GM12875 (cell line): Measurements from ENCODE around the gene MYBPC2.
A peak's percentile ranks its signal among the peaks of the same experiment; 100 is the strongest.

Source experiments
- H3K4me3 ChIP-seq: one replicate; pipeline ENCODE4 v1.5.1; 2011; ENCODE audit warnings: low read depth, low read length, control low read depth
- TF ChIP-seq, protein P1 (sequence below): IDR thresholded peaks from 2 replicates; pipeline ENCODE4 v1.5.1; 2011; ENCODE audit warnings: low read depth, mild to moderate bottlenecking, control low read depth, inconsistent platforms, low read length, moderate library complexity, borderline replicate concordance; ENCODE audit not compliant: insufficient read depth

MYBPC2 gene

DNA sequence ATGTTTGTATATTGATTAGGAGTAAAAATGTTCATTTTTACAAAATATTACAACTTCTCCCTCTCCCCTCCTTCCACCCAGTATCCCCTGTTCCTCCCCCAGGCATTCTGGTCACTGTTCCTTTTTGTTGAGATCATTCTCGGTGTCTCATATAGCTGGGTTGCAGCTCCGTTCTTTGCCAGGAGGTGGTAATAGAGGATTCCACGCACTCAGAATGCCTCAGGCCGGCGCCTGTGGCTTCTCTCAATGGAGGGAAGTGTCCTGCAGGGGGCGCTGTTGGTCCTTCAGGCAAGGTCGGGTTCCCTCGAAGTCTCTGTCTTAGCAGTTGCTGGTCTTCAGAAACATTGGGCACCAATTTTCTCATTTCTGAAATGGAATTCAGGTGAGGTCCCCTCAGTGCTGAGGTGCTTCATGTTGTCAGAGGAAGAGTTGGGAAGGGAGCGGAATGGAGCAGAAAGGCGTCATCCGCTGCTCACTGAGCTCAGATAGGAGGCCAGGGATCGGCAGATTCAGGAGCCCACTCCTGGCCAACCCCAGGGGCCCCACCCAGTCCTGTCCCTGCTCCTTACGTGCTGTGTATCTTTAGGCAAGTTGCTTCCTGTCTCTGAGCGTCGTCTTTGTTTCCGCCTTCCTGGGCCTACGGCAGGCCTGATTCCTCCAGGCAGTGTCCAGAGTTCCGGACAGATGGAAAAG lies 54.3 kb downstream of the MYBPC2 start:
- no peak overlapping the region for H3K4me3 ChIP-seq
- TF ChIP-seq, protein P1, sequence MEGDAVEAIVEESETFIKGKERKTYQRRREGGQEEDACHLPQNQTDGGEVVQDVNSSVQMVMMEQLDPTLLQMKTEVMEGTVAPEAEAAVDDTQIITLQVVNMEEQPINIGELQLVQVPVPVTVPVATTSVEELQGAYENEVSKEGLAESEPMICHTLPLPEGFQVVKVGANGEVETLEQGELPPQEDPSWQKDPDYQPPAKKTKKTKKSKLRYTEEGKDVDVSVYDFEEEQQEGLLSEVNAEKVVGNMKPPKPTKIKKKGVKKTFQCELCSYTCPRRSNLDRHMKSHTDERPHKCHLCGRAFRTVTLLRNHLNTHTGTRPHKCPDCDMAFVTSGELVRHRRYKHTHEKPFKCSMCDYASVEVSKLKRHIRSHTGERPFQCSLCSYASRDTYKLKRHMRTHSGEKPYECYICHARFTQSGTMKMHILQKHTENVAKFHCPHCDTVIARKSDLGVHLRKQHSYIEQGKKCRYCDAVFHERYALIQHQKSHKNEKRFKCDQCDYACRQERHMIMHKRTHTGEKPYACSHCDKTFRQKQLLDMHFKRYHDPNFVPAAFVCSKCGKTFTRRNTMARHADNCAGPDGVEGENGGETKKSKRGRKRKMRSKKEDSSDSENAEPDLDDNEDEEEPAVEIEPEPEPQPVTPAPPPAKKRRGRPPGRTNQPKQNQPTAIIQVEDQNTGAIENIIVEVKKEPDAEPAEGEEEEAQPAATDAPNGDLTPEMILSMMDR, result peak; percentile 64

DNA sequence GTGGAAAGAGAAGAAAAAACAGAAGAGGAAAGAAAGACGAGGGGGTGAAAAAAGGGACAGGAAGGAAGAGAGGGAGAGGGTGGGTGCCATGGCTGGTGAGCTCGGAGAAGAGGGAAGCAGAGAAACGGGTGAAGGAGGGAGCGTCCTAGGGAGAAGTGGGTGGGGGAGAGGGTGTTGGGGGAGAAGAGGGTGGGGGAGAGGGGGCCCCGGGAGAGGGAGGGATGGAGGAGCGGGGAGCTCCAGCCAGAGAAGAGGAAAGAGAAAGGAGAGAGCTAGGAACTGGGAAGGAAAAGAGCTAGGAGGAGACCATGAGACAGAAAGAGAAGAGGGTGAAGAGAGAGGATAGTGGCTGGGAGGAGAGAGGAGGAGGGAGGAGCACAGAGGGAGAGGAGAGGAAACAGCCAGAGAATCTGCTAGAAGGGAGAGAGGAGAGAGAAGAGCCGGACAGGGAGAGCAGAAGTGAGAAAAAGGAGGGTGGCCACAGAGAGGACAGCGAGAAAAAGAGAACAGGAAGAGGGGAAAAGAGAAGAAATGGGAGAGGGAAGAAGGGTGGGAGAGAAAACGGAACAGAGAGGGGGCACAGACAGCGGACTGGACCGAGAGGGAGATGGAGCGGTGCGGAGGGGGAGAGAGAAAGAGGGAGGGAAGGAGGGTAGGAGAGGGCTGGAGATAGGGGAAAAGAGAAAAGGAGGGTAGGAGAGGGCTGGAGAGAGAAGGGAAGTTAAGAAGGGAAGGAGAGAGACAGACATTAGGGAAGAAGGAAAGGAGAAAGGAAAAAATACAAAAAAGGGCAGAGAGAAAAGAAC lies 55.9 kb downstream of the MYBPC2 start:
- TF ChIP-seq, protein P1, result no peak
- no peak overlapping the region for H3K4me3 ChIP-seq

DNA sequence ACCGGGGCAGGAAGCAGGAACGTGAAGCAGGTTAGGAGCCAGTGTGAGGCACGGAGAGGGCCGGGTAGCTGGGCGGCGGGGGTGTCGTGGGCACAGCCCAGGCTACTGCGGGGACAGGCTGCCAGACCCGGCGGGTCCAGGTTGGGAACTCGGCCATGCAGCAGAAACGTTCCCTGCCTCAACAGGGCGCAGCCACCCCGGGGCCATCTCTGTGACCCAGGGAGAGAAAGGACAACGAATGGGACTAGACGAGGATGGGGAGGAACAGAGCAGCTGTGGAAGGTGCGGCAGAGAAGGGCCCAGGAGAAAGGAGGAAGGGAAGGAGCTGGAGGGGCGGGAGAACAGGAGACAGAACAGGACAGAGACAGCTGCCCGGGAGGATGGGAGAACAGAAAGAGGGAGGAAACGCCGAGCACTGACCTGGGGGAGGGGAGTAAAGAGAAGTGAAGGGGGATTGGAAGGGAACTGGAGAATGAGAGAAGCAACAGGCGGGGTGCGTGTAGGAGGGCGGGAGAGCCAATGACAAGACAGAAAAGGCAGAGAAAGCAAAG lies 56.8 kb downstream of the MYBPC2 start:
- TF ChIP-seq, protein P1, result no peak
- no peak overlapping the region for H3K4me3 ChIP-seq

DNA sequence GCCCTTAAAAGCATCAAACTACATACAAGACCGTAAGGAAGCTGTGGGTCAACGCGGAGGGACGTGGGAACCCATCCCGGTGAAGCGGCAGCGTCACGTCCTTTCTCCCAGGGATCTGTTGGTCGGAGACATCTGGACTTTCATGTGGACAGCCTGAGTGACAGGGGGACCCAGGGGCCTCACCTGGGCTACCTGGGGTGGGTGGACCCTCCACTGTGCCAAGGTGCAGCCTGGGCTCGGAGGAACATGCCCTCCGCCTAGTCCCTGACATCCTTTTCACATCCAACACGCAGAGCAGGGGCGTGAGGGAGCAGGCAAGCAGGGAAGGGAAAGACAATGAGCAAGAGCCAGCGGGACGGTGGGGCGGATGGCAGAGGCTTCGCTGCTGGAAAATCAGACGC lies 57.7 kb downstream of the MYBPC2 start:
- TF ChIP-seq, protein P1, result no peak
- no peak overlapping the region for H3K4me3 ChIP-seq

DNA sequence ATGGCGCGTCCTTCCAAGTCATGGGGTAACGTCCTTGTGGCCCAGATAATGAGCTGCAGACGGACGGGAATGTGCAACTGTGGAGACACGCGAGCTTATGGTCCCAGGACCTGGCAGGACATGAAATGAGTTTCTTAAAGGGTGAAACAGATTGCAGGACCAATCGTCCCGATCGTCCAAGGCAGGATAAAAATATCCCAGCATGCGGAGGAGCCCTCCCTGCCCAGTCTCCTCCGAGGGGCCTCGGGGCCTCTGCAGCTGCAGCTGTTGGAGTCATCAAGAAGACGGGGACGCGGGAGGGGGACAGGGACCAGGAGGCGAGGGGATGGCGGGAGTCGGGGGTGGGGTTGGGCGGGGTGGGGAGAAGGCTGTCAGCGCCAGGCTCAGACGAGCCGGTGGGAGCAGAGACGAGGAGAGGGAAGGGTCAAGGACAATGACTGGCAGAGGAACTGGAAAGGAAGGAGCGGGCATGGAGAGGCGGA lies 58.3 kb downstream of the MYBPC2 start:
- TF ChIP-seq, protein P1, result no peak
- H3K4me3 ChIP-seq, result no peak overlapping the region

DNA sequence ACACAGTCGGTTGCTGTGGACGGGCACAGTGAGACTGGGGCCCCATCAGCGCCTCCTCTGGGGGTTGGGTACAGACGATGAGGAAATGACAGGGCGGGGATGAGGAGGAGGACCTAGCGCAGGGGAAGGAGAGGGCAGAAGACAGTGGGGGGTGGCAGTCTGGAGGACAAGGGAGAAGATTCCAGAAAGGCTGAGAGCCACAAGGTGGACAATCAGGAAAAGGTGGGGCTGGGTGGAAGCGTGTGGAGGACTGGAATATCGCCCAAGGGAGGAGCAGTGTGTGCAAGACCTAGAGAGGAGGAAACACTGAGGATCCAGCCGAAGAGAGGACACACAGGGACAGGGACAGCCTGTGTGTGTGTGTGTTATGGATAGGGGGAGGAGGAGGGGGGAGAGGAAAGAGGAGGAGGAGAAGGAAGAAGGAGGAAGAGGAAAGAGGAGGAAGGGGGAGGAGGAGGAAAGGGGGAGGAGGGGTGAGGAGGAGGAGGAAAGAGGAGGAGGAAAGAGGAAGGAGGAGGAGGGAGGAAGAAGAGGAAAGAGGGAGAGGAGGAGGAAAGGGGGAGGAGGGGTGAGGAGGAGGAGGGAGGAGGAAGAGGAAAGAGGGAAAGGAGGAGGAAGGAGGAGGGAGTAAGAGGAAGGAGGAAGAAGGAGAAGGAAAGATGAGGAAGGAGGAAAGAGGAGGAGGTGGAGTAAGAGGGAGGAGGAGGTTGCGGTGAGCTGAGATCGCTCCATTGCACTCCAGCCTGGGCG lies 59.8 kb downstream of the MYBPC2 start:
- H3K4me3 ChIP-seq, result no peak overlapping the region
- TF ChIP-seq, protein P1, result no peak
